ENCODE data around the gene DUSP15.

- no peak for TF ChIP-seq MAX (IDR thresholded peaks at IDR 0.05)
- no peak for TF ChIP-seq JUND (IDR thresholded peaks at IDR 0.05)
- no peak for TF ChIP-seq CTCF (IDR thresholded peaks at IDR 0.05; ENCODE audit: low read depth, low read length, missing input control)
- no peak for TF ChIP-seq ATF3 (IDR thresholded peaks at IDR 0.05)
- TF ChIP-seq SP1 (IDR thresholded peaks at IDR 0.05): no peak
- no peak for TF ChIP-seq REST (IDR thresholded peaks at IDR 0.05)
- TF ChIP-seq GABPA (IDR thresholded peaks at IDR 0.05 in 1 of 2, conservative IDR thresholded peaks at IDR 0.05 in 1 of 2): no peak
- no peak for TF ChIP-seq NR2F2 (IDR thresholded peaks at IDR 0.05)
- TF ChIP-seq RAD21 (IDR thresholded peaks at IDR 0.05): no peak
- no peak for TF ChIP-seq EGR1 (IDR thresholded peaks at IDR 0.05; ENCODE audit: low read depth in 2 of 2)
- no peak for TF ChIP-seq TAF1 (conservative IDR thresholded peaks at IDR 0.05)
These were observed 51.9 kb downstream of the DUSP15 start for GRCh38 chr20:31818376-31818908.
